Bronchial epithelial cell (primary cell): Measurements from ENCODE around the gene EGF. TPM values are rescaled to one million over a fixed set of nuclear protein-coding genes. Genes with fewer than 3 reads are reported as not detected.

Source experiments
- DNase-seq: peaks from one replicate; pipeline ENCODE4 v3.0.0-alpha.2; 2010; ENCODE audit warnings: low read depth
- FAIRE-seq: peaks from 2 replicates; lab custom pipeline; 2011; peaks lifted over from hg19 to GRCh38; lab: Jason Lieb, UNC
- H3K27me3 ChIP-seq: 2 replicates; pipeline ENCODE4 v1.5.1; 2011; ENCODE audit warnings: low read length; ENCODE audit not compliant: control insufficient read depth, insufficient read depth
- H3K36me3 ChIP-seq: 2 replicates; pipeline ENCODE4 v1.5.1; 2011; ENCODE audit warnings: low read length; ENCODE audit not compliant: control insufficient read depth, insufficient read depth
- H3K4me3 ChIP-seq: 2 replicates; pipeline ENCODE4 v1.5.1; 2011; ENCODE audit warnings: mild to moderate bottlenecking, low read depth, low read length, control low read depth
- CTCF ChIP-seq: IDR thresholded peaks from 2 replicates; pipeline ENCODE4 v1.5.1; 2011; ENCODE audit warnings: mild to moderate bottlenecking, moderate library complexity, low read length, control low read depth, inconsistent platforms; ENCODE audit not compliant: insufficient read depth, severe bottlenecking
- total RNA-seq: library from RNA; depleted of rRNA; stranded (reverse); fragments of >200 nt; gene quantifications from 2 replicates; pipeline ENCODE4 v1.2.1, GENCODE V29; 2014

Gene EGF
- total RNA-seq, 1 donor from 2014 or later, result 1.1 TPM

- DNase-seq (no peak), FAIRE-seq (no peak)
- no peak for TF ChIP-seq CTCF
- Histone ChIP-seq H3K36me3 (no peaks in the 10 kb centered on the region), H3K4me3 (no peak overlapping the region), H3K27me3 (no peaks in the 10 kb centered on the region)
Measured at GRCh38 chr4:110019153-110019552, 106.5 kb downstream of the EGF start.

GRCh38 chr4:110020139-110020538 lies 107.5 kb downstream of the EGF start:
- Histone ChIP-seq H3K36me3 (no peaks in the 10 kb centered on the region), H3K27me3 (no peaks in the 10 kb centered on the region), H3K4me3 (no peak overlapping the region)
- FAIRE-seq (no peak), DNase-seq (no peak)
- TF ChIP-seq CTCF, result no peak

- H3K4me3 ChIP-seq, result no peak overlapping the region
- FAIRE-seq, result no peak
- TF ChIP-seq CTCF, result no peak
- H3K27me3 ChIP-seq, result no peaks in the 10 kb centered on the region
- no peaks in the 10 kb centered on the region for H3K36me3 ChIP-seq
- no peak for DNase-seq
Measured at GRCh38 chr4:110020646-110021443, 108.2 kb downstream of the EGF start.

GRCh38 chr4:110022457-110022856 lies 109.8 kb downstream of the EGF start:
- TF ChIP-seq CTCF, result no peak
- FAIRE-seq, result no peak
- H3K27me3 ChIP-seq, result no peaks in the 10 kb centered on the region
- H3K36me3 ChIP-seq, result no peaks in the 10 kb centered on the region
- no peak for DNase-seq
- H3K4me3 ChIP-seq, result no peak overlapping the region

GRCh38 chr4:110025056-110025455 lies 112.4 kb downstream of the EGF start:
- no peak overlapping the region for H3K4me3 ChIP-seq
- no peak for TF ChIP-seq CTCF
- no peaks in the 10 kb centered on the region for H3K36me3 ChIP-seq
- DNase-seq, result no peak
- FAIRE-seq, result no peak
- H3K27me3 ChIP-seq, result no peaks in the 10 kb centered on the region

- FAIRE-seq (no peak), DNase-seq (no peak)
- Histone ChIP-seq H3K27me3 (no peaks in the 10 kb centered on the region), H3K36me3 (no peaks in the 10 kb centered on the region), H3K4me3 (no peak overlapping the region)
- TF ChIP-seq CTCF, result no peak
Measured at GRCh38 chr4:110025718-110026117, 113.0 kb downstream of the EGF start.
